PC-9 (cell line): ENCODE measurements around the gene TPX2. TPM values are rescaled to one million over a fixed set of nuclear protein-coding genes. Genes with fewer than 3 reads are reported as not detected.

Experiments
- BruUV-seq: library from RNA; stranded (reverse); fragments of 400-500 nt; replicated peaks from 2 replicates; lab custom pipeline; 2021; lab: Mats Ljungman, UMichigan
- CTCF ChIA-PET: fragments of 300-600 bp; sonication (Branson Sonifier 250); formaldehyde crosslinking; loops from one replicate; lab custom pipeline; 2022; ENCODE audit warnings: antibody characterized with exemption; lab: Charles Lee
- POLR2A ChIA-PET: fragments of 300-600 bp; sonication (Branson Sonifier 250); formaldehyde crosslinking; loops from one replicate; lab custom pipeline; 2022; ENCODE audit warnings: antibody characterized with exemption; ENCODE audit not compliant: unreplicated experiment; lab: Charles Lee
- DNase-seq, 2 experiments: peaks; one replicate each; pipeline versions ENCODE4 v3.0.0 to v3.0.0-alpha.2; 2015 to 2022; ENCODE audit warnings: mixed read lengths in 1 of 2
- H2AFZ ChIP-seq: fragments of 200-600 bp; sonication (generic); 2 replicates; pipeline ENCODE4 v1.8.1; 2017; ENCODE audit warnings: antibody characterized with exemption
- H3F3A ChIP-seq: fragments of 200-600 bp; sonication (generic); 2 replicates; pipeline ENCODE4 v1.8.1; 2017; ENCODE audit warnings: antibody characterized with exemption, mild to moderate bottlenecking, low read depth; ENCODE audit not compliant: insufficient read depth
- H3K27ac ChIP-seq: fragments of 200-600 bp; sonication (generic); 2 replicates; pipeline ENCODE4 v1.6.1; 2016; ENCODE audit warnings: mixed run types
- H3K27me3 ChIP-seq: fragments of 200-600 bp; sonication (generic); 2 replicates; pipeline ENCODE4 v1.6.1; 2016; ENCODE audit warnings: low read depth, mixed run types; ENCODE audit not compliant: insufficient read depth
- H3K36me3 ChIP-seq: fragments of 200-600 bp; sonication (generic); 2 replicates; pipeline ENCODE4 v1.6.1; 2016; ENCODE audit warnings: low read depth, mixed run types
- H3K4me1 ChIP-seq: fragments of 200-600 bp; sonication (generic); replicated peaks from 2 replicates; pipeline ENCODE4 v1.6.1; 2016; ENCODE audit warnings: mixed run types; ENCODE audit not compliant: insufficient read depth
- H3K4me2 ChIP-seq: fragments of 200-600 bp; sonication (generic); 2 replicates; pipeline ENCODE4 v1.6.1; 2017; ENCODE audit warnings: mixed run types
- H3K4me3 ChIP-seq: fragments of 200-600 bp; sonication (generic); 2 replicates; pipeline ENCODE4 v1.6.1; 2016; ENCODE audit warnings: mixed run types
- H3K79me2 ChIP-seq: fragments of 200-600 bp; sonication (generic); 2 replicates; pipeline ENCODE4 v1.6.1; 2017; ENCODE audit warnings: low read depth, mixed run types
- H3K9me2 ChIP-seq: fragments of 200-600 bp; sonication (generic); 2 replicates; pipeline ENCODE4 v1.8.1; 2017; ENCODE audit warnings: mild to moderate bottlenecking; ENCODE audit not compliant: insufficient read depth
- H3K9me3 ChIP-seq: fragments of 200-600 bp; sonication (generic); 2 replicates; pipeline ENCODE4 v1.8.1; 2016; ENCODE audit warnings: low read depth; ENCODE audit not compliant: insufficient read depth
- H4K20me1 ChIP-seq: fragments of 200-600 bp; sonication (generic); 2 replicates; pipeline ENCODE4 v1.8.1; 2017; ENCODE audit not compliant: insufficient read depth
- CTCF ChIP-seq: fragments of 200-600 bp; sonication (generic); conservative IDR thresholded peaks from 2 replicates; pipeline ENCODE4 v1.6.1; 2017; ENCODE audit warnings: mixed run types, antibody characterized with exemption, mild to moderate bottlenecking, moderate library complexity
- EZH2 ChIP-seq: fragments of 200-600 bp; sonication (generic); IDR thresholded peaks from 2 replicates; pipeline ENCODE4 v1.8.0; 2017; ENCODE audit warnings: antibody characterized with exemption, low read depth
- intact Hi-C: fragments of 100-400 bp; cut with micrococcal nuclease; formaldehyde crosslinking; loops from one replicate; pipeline ENCODE4 v1.10.0; 2022; ENCODE audit not compliant: unreplicated experiment
- total RNA-seq: library from RNA; stranded (reverse); gene quantifications from 2 replicates; pipeline ENCODE4 v1.2.3, GENCODE V29; 2021

TPX2 gene
- total RNA-seq, 1 experiment from 2014 or later = 164 TPM

GRCh38 chr20:31781945-31782344 lies 42.9 kb downstream of the TPX2 start:
- Histone ChIP-seq H3K9me3 (no peaks in the 10 kb centered on the region), H3F3A (peaks cover 25% of the 10 kb centered on the region; the same call in 1 of the 2 replicates), H4K20me1 (peaks cover 8% of the 10 kb centered on the region; the same call in 1 of the 2 replicates), H3K79me2 (no peaks in the 10 kb centered on the region), H3K4me3 (no peak overlapping the region), H3K9me2 (no peaks in the 10 kb centered on the region), H2AFZ (no peak overlapping the region), H3K27me3 (no peaks in the 10 kb centered on the region), H3K36me3 (peaks cover 40% of the 10 kb centered on the region), H3K4me1 (no peaks in the 10 kb centered on the region), H3K4me2 (no peak overlapping the region), H3K27ac (no peak overlapping the region)
- no peak for DNase-seq
- no peak for TF ChIP-seq CTCF
- no peak for TF ChIP-seq EZH2
- ChIA-PET CTCF (no interaction called here), POLR2A (no interaction called here)
- no TSS peak for BruUV-seq
- intact Hi-C loops = no loop called here

- CTCF ChIA-PET = interaction anchor here (0.6 kb wide), 1 partner anchor 555 kb away, joined by 4 read pairs; no protein-coding TSS in a partner anchor
- intact Hi-C loops = loop anchor here (5.0 kb wide), 1 partner anchor 32 kb away; no protein-coding TSS in a partner anchor
- Histone ChIP-seq H3K4me2 (no peak overlapping the region), H3K27me3 (no peaks in the 10 kb centered on the region), H3K9me3 (no peaks in the 10 kb centered on the region), H2AFZ (no peak overlapping the region), H3F3A (peaks cover 13% of the 10 kb centered on the region; the same call in 1 of the 2 replicates), H3K4me1 (no peaks in the 10 kb centered on the region), H3K79me2 (no peaks in the 10 kb centered on the region), H4K20me1 (peaks cover 8% of the 10 kb centered on the region; the same call in 1 of the 2 replicates), H3K9me2 (no peaks in the 10 kb centered on the region), H3K36me3 (peaks cover 18% of the 10 kb centered on the region), H3K4me3 (no peak overlapping the region), H3K27ac (no peak overlapping the region)
- no peak for DNase-seq
- BruUV-seq = no TSS peak
- POLR2A ChIA-PET = no interaction called here
- TF ChIP-seq EZH2 (no peak), CTCF (no peak)
Observed at GRCh38 chr20:31784354-31785044, 45.4 kb downstream of the TPX2 start.

- peaks cover 11% of the 10 kb centered on the region; the same call in 1 of the 2 replicates for H3F3A ChIP-seq
- no peaks in the 10 kb centered on the region for H3K9me2 ChIP-seq
- CTCF ChIA-PET = interaction anchor here (0.6 kb wide), 1 partner anchor 555 kb away, joined by 4 read pairs; no protein-coding TSS in a partner anchor
- POLR2A ChIA-PET = interaction anchor here (0.7 kb wide), 1 partner anchor 73 kb away, joined by 5 read pairs; no protein-coding TSS in a partner anchor
- peaks cover 8% of the 10 kb centered on the region; the same call in 1 of the 2 replicates for H4K20me1 ChIP-seq
- peaks cover 19% of the 10 kb centered on the region for H3K36me3 ChIP-seq
- H3K4me1 ChIP-seq = no peaks in the 10 kb centered on the region
- H3K79me2 ChIP-seq = no peaks in the 10 kb centered on the region
- intact Hi-C loops = loop anchor here (5.0 kb wide), 1 partner anchor 33 kb away; no protein-coding TSS in a partner anchor
- H3K27me3 ChIP-seq = no peaks in the 10 kb centered on the region
- no TSS peak for BruUV-seq
- no peak for DNase-seq
- H3K4me3 ChIP-seq = no peak overlapping the region
- H2AFZ ChIP-seq = no peak overlapping the region
- no peaks in the 10 kb centered on the region for H3K9me3 ChIP-seq
- TF ChIP-seq CTCF (no peak), EZH2 (no peak)
- H3K4me2 ChIP-seq = no peak overlapping the region
- H3K27ac ChIP-seq = no peak overlapping the region
Observed at GRCh38 chr20:31785089-31785488, 46.0 kb downstream of the TPX2 start.
